GM19438 (cell line): ENCODE results near the gene MAPKAPK2.
A peak's percentile ranks its signal among the peaks of the same experiment; 100 is the strongest.
"Not testable (repeated sequence)": the region's sequence is repeated elsewhere in the genome, so short reads cannot be mapped to it uniquely, and the experiment has no call there.

Source experiments
- ATAC-seq: cut with Tn5 transposase; IDR thresholded peaks from one replicate; pipeline ENCODE4 v1.9.1; 2021; ENCODE audit warnings: low read depth; ENCODE audit not compliant: unreplicated experiment

Gene MAPKAPK2

DNA sequence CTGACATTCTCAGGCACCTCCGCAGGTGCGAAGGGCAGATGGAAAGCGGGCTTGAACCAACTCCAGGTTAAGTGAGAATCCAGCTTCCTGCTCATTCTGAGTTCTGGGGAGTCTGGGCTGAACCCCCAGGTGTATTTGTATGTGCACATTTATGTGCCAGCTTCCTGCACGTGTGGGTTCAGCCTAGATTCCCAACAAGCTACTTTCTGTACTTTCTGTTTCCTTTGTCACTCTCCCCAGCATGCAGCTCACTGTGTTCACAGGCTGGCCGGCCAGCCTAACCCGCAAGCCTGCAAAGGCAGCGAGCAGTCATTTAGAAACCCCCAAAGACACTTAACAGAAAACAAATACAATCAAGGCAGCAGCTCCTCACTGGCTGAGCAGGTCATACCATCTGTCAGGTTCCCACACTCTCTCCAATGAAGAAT, 84.6 kb downstream of the MAPKAPK2 start:
- ATAC-seq: peak; percentile 57

DNA sequence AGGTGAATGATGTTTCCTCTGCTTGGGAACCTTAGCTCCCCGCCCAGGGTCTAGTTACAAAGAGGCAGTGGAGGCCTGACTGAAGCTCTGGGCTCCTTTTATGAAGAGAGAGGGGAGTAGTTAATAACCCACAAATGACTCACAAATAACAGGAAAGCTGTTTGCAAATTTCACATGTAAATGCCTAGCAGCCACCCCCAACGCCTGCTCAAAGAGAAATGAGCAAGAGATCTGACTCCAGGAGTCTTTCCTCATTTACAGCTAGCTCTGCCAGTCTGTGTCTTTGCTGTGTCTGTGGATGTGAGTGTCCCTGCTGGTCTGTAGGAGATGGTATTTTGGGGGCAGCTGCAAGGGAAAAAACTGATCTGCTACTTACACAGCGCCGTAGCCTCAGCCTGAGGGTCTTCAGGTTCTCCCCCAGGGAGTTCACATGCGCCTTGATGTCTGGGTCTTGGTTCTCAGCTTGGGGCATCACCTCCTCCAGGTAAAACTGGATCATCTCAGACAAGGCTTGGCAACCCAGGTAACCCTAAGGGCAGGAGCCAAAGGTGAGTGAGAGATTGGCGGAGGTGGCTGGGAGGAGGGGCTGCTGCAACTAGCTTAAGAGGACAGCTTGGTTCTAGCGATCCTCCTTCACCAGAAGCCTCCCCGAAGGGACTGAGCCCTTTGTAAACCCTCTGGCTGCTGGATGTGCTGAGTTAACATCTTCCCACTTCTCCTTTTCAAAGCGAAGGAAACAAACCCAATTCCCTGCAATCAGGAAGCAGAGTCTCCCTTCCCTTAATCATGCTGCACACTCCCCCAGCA, 86.0 kb downstream of the MAPKAPK2 start, which contains the start of gene IL19:
Gene IL19 (plus strand): TSS at position 243 of the 807 bp plus-strand sequence. CDS start 65,890 bp downstream, outside the sequence.
- ATAC-seq: no peak

GRCh38 chr1:206771338-206771692, 86.6 kb downstream of the MAPKAPK2 start:
- ATAC-seq: no peak

DNA sequence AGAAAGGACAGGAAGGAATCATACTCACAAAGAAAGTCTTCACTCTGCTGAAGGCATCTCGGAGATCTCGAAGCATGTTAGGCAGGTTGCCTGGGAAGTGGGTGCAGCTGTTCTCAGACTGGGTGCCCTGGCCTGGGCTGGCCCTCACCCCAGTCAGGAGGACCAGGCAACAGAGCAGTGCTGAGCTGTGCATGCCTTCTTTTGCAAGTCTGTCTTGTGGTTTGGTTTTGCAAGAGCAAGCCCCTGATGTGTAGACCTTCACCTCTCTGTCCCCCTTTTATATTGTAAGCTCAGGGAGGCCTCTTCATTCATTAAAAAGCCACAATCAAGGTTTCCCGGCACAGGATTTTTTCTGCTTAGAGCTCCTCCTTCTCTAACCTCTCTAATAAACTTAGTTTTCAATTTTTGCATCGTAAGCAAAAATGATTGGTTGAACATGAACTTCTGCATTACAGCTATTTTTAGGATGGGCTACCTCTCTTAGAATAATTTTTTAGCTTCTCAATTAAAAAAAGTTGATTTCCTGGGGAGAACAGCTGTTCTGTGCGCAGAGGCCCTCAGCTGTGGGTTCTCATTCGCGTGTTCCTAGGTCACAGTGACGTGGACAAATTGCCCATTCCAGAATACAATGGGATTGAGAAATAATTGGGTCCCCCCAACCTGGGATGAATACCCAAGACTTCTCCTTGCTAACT, 87.7 kb downstream of the MAPKAPK2 start, which contains the start of gene IL10:
Gene IL10 (minus strand): TSS at position 252 of the 695 bp plus-strand sequence. CDS start 59 bp downstream, at position 193.
- ATAC-seq: no peak

GRCh38 chr1:206774093-206774492, 89.4 kb downstream of the MAPKAPK2 start:
- no peak for ATAC-seq

DNA sequence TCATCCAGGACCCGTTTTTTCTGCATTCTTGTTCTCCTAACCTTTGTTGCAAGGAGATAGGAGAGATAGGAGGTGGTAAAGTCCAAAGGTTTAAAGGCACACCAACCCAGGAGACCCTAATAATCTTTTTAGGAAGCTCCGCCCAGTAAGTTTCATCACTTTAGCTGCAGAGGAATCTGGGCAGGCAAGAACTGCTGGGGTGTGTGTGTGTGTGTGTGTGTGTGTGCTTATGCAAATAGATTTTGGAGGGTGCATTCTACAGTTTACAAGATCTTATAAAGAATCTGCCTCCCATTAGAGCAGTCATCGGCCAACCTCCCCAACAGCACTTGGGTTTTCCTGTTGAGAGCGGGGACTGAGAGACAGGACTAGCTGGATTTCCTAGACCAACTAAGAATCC, 91.5 kb downstream of the MAPKAPK2 start:
- ATAC-seq: no peak

- no peak for ATAC-seq
Observed at GRCh38 chr1:206778031-206778430, 93.3 kb downstream of the MAPKAPK2 start.

GRCh38 chr1:206778911-206779310, 94.2 kb downstream of the MAPKAPK2 start:
- ATAC-seq: not testable (repeated sequence)

GRCh38 chr1:206779638-206780037, 94.9 kb downstream of the MAPKAPK2 start:
- ATAC-seq: no peak

DNA sequence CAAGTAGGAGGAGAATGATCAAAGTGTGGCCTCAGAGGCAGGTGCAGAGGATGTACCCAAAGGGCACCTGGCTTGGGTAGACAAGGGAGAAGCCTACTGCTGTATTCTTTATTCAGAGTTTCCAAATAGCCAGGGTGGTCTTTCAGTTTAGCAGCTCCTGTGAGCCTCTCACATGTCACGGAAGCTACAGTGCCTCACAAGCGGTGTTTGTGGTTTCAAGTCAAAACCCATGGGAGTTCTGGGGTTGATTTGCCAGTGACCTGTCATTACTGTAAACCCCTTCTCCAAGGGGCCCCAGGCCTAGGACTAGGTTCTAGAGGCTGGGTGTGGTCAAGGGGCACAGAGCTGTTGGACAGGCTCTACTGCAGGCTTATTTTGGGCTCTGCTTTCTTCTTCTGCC, 97.7 kb downstream of the MAPKAPK2 start:
- peak; percentile 59 for ATAC-seq

- ATAC-seq: no peak
Observed at GRCh38 chr1:206783506-206783905, 98.8 kb downstream of the MAPKAPK2 start.
